ENCODE measurements around the gene STRADB. TPM values are rescaled to one million over a fixed set of nuclear protein-coding genes. Genes with fewer than 3 reads are reported as not detected.

STRADB gene
- total RNA-seq, 1 donor from 2014 or later = 23.3 TPM

DNA sequence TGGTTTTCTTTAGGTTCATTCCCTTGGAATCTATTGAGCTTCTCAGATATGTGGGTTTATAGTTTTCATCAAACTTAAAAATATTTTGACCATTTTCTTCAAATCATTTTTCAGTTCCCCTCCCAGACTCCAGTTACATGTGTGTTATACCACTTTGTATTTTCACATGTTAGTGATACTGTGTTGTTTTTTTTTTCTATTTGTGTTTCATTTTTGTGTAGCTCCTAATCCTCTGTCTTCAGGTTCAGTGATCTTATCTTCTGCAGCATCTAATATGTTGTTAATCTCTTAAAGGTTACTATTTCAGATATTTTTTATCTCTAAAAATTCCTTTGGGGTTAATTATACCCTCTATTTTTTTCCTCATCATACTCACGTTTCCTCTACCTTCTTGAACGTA is 51.2 kb downstream of the STRADB start:
- DNase-seq = no peak
- POLR2A ChIA-PET = no interaction called here

DNA sequence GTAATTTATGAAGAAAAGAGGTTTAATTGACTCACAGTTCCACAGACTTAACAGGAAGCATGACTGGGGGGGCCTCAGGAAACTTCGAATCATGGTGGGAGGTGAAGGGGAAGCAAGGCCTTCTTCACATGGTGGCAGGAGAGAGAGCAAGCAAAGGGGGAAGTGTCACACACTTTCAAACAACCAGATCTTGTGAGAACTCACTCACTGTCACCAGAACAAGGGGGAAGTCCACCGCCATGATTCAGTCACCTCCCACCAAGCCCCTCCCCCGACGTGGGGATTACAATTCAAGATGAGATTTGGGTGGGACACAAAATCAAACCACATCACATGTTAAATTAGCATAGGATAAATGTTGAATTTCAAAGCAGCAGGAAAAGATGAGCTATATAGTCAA is 56.2 kb downstream of the STRADB start:
- no peak overlapping the region for H3K27ac Mint-ChIP-seq
- H3K27me3 Mint-ChIP-seq = no peaks in the 10 kb centered on the region
- CTCF ChIA-PET = no interaction called here
- H3K4me1 Mint-ChIP-seq = no peaks in the 10 kb centered on the region
- ATAC-seq (ENCODE audit: low read depth) (no peak), DNase-seq (no peak)
- H3K9me3 Mint-ChIP-seq = peaks cover 16% of the 10 kb centered on the region
- no peak overlapping the region for H3K4me3 Mint-ChIP-seq
- peaks cover 3% of the 10 kb centered on the region for H3K36me3 Mint-ChIP-seq (ENCODE audit: low read depth)
- intact Hi-C loops (cut with micrococcal nuclease) = no loop called here
- POLR2A ChIA-PET = no interaction called here
- TF ChIP-seq, protein P1, sequence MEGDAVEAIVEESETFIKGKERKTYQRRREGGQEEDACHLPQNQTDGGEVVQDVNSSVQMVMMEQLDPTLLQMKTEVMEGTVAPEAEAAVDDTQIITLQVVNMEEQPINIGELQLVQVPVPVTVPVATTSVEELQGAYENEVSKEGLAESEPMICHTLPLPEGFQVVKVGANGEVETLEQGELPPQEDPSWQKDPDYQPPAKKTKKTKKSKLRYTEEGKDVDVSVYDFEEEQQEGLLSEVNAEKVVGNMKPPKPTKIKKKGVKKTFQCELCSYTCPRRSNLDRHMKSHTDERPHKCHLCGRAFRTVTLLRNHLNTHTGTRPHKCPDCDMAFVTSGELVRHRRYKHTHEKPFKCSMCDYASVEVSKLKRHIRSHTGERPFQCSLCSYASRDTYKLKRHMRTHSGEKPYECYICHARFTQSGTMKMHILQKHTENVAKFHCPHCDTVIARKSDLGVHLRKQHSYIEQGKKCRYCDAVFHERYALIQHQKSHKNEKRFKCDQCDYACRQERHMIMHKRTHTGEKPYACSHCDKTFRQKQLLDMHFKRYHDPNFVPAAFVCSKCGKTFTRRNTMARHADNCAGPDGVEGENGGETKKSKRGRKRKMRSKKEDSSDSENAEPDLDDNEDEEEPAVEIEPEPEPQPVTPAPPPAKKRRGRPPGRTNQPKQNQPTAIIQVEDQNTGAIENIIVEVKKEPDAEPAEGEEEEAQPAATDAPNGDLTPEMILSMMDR (IDR thresholded peaks at IDR 0.05) = no peak

More for the DNA sequence above, 51.2 kb downstream of the STRADB start:
- no peak for ATAC-seq (ENCODE audit: low read depth)
- Mint-ChIP-seq H3K27me3 (no peaks in the 10 kb centered on the region), H3K9me3 (peaks cover 16% of the 10 kb centered on the region), H3K27ac (no peak overlapping the region), H3K4me3 (no peak overlapping the region), H3K36me3 (ENCODE audit: low read depth) (peaks cover 8% of the 10 kb centered on the region), H3K4me1 (no peaks in the 10 kb centered on the region)
- TF ChIP-seq, protein P1 (IDR thresholded peaks at IDR 0.05) = no peak
- intact Hi-C loops (cut with micrococcal nuclease) = no loop called here
- CTCF ChIA-PET = no interaction called here

DNA sequence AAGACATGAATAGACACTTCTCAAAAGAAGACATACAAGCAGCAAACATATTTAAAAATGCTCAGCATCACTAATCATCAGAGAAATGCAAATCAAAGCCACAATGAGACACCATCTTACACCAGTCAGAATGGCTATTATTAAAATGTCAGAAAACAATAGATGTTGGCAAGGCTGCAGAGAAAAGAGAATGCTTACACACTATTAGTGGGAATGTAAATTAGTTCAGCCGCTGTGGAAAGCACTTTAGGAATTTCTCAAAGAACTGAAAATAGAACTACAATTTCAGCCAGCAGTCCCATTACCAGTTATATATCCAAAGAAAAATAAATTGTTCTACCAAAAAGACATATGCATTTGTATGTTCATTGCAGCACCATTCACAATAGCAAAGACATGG is 61.7 kb downstream of the STRADB start:
- Mint-ChIP-seq H3K9me3 (peaks cover 3% of the 10 kb centered on the region), H3K36me3 (ENCODE audit: low read depth) (no peaks in the 10 kb centered on the region), H3K27me3 (no peaks in the 10 kb centered on the region), H3K4me1 (no peaks in the 10 kb centered on the region), H3K27ac (no peak overlapping the region), H3K4me3 (no peak overlapping the region)
- intact Hi-C loops (cut with micrococcal nuclease) = no loop called here
- DNase-seq (no peak), ATAC-seq (ENCODE audit: low read depth) (no peak)
- ChIA-PET CTCF (no interaction called here), POLR2A (no interaction called here)
- TF ChIP-seq, protein P1 (IDR thresholded peaks at IDR 0.05) = no peak

DNA sequence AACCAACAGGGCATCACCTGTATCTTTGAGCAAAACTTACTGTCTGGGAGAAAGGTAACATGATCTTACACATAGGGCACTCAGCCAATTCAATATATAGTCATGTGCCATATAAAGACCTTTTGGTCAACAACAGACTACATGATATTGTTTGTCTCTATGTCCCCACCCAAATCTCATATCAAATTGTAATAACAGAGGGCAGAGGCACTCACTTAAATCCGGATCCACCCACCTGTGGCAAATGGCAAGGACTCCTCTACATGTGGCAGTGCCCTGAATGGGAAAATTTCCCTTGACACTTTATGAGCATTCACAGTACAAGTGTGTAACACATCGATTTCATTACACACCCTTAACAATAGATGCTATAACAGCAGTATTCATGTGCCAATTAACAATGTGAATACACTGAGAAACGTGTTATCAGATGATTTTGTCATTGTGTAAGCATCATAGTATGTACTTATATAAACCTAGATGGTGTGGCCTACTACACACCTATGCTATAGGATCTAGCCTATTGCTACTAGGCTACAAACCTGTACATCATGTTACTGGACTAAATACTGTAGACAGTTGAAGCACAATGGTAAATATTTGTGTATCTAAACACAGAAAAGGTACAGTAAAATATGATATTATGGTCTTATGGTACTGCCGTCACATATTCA is 64.2 kb downstream of the STRADB start:
- DNase-seq (no peak), ATAC-seq (ENCODE audit: low read depth) (no peak)
- peaks cover 15% of the 10 kb centered on the region for H3K9me3 Mint-ChIP-seq
- H3K36me3 Mint-ChIP-seq (ENCODE audit: low read depth) = no peaks in the 10 kb centered on the region
- intact Hi-C loops (cut with micrococcal nuclease) = no loop called here
- ChIA-PET POLR2A (no interaction called here), CTCF (no interaction called here)
- no peaks in the 10 kb centered on the region for H3K4me1 Mint-ChIP-seq
- H3K4me3 Mint-ChIP-seq = no peak overlapping the region
- TF ChIP-seq, protein P1 (IDR thresholded peaks at IDR 0.05) = no peak
- peaks cover 4% of the 10 kb centered on the region for H3K27me3 Mint-ChIP-seq
- H3K27ac Mint-ChIP-seq = no peak overlapping the region

DNA sequence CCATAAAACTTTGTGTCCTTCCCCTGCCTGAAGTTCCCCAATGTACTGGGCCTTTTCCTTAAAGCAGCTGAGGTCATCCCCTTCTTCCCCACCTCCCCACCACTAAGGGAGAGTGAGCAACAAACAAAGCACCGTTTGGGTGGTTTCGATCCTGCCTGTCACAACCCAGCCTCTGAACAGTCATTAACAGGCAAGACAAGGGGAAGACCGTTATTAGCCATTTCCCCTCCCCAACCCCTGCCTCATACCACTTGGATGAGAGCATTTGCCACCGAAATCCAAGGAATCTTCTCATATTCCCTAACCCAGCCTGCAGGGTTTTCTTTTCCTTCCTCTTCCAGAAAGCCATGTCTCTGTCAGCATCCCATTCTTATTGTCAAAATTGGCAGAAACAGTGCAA is 65.6 kb downstream of the STRADB start:
- ChIA-PET CTCF (no interaction called here), POLR2A (no interaction called here)
- Mint-ChIP-seq H3K36me3 (ENCODE audit: low read depth) (no peaks in the 10 kb centered on the region), H3K27ac (no peak overlapping the region), H3K4me1 (no peaks in the 10 kb centered on the region), H3K9me3 (peaks cover 19% of the 10 kb centered on the region), H3K4me3 (no peak overlapping the region), H3K27me3 (peaks cover 4% of the 10 kb centered on the region)
- intact Hi-C loops (cut with micrococcal nuclease) = no loop called here
- DNase-seq (no peak), ATAC-seq (ENCODE audit: low read depth) (no peak)
- TF ChIP-seq, protein P1 (IDR thresholded peaks at IDR 0.05) = no peak

All from activated B cell treated with CpG ODN at 0.5 μM for 24 hours (primary cell).